ENCODE results near the gene TRIM25.

Gene TRIM25

GRCh38 chr17:56870081-56870651 lies 43.7 kb downstream of the TRIM25 start:
- DNase-seq (ENCODE audit: extremely low read depth in 1 of 2, low read depth in 1 of 2) = no peak

GRCh38 chr17:56868716-56869115 lies 45.1 kb downstream of the TRIM25 start:
- DNase-seq (ENCODE audit: extremely low read depth in 1 of 2, low read depth in 1 of 2) = no peak

GRCh38 chr17:56867948-56868376 lies 45.9 kb downstream of the TRIM25 start:
- no peak for DNase-seq (ENCODE audit: extremely low read depth in 1 of 2, low read depth in 1 of 2)

- DNase-seq (ENCODE audit: extremely low read depth in 1 of 2, low read depth in 1 of 2) = no peak
Observed at GRCh38 chr17:56866496-56866895, 47.4 kb downstream of the TRIM25 start.

GRCh38 chr17:56866076-56866475 lies 47.8 kb downstream of the TRIM25 start:
- no peak for DNase-seq (ENCODE audit: extremely low read depth in 1 of 2, low read depth in 1 of 2)

GRCh38 chr17:56863974-56864373 lies 49.9 kb downstream of the TRIM25 start:
- no peak for DNase-seq (ENCODE audit: extremely low read depth in 1 of 2, low read depth in 1 of 2)

GRCh38 chr17:56861899-56862298 lies 52.0 kb downstream of the TRIM25 start:
- no peak for DNase-seq (ENCODE audit: extremely low read depth in 1 of 2, low read depth in 1 of 2)

GRCh38 chr17:56851008-56851407 lies 62.8 kb downstream of the TRIM25 start:
- no peak for DNase-seq (ENCODE audit: extremely low read depth in 1 of 2, low read depth in 1 of 2)

GRCh38 chr17:56850591-56850990 lies 63.3 kb downstream of the TRIM25 start:
- no peak for DNase-seq (ENCODE audit: extremely low read depth in 1 of 2, low read depth in 1 of 2)

GRCh38 chr17:56849131-56849530 lies 64.7 kb downstream of the TRIM25 start:
- DNase-seq (ENCODE audit: extremely low read depth in 1 of 2, low read depth in 1 of 2) = no peak

GRCh38 chr17:56847106-56847505 lies 66.7 kb downstream of the TRIM25 start:
- DNase-seq (ENCODE audit: extremely low read depth in 1 of 2, low read depth in 1 of 2) = no peak

- no peak for DNase-seq (ENCODE audit: extremely low read depth in 1 of 2, low read depth in 1 of 2)
Observed at GRCh38 chr17:56845934-56846333, 67.9 kb downstream of the TRIM25 start.

- DNase-seq (ENCODE audit: extremely low read depth in 1 of 2, low read depth in 1 of 2) = no peak
Observed at GRCh38 chr17:56842577-56842976, 71.3 kb downstream of the TRIM25 start.

GRCh38 chr17:56838687-56839086 lies 75.2 kb downstream of the TRIM25 start:
- DNase-seq (ENCODE audit: extremely low read depth in 1 of 2, low read depth in 1 of 2) = no peak

All from activated CD8-positive, alpha-beta memory T cell treated with anti-CD3 and anti-CD28 coated beads for 1 hour (primary cell).